HPDE6-E6E7 (cell line): ENCODE results near the gene CCDC82.

ENCODE experiments used
- DNase-seq: peaks from one replicate; pipeline ENCODE4 v3.0.0; 2011; ENCODE audit warnings: missing footprints; ENCODE audit errors: extremely low spot score

CCDC82 gene

GRCh38 chr11:96329419-96329818, 60.3 kb downstream of the CCDC82 start:
- DNase-seq, result no peak

- no peak for DNase-seq
Observed at GRCh38 chr11:96328395-96329010, 61.2 kb downstream of the CCDC82 start.

- no peak for DNase-seq
Observed at GRCh38 chr11:96326959-96327358, 62.8 kb downstream of the CCDC82 start.

- no peak for DNase-seq
Observed at GRCh38 chr11:96324912-96325311, 64.8 kb downstream of the CCDC82 start.

- no peak for DNase-seq
Observed at GRCh38 chr11:96323642-96323985, 66.1 kb downstream of the CCDC82 start.

GRCh38 chr11:96322775-96323641, 66.7 kb downstream of the CCDC82 start:
- no peak for DNase-seq

GRCh38 chr11:96321091-96321490, 68.6 kb downstream of the CCDC82 start:
- DNase-seq, result no peak

- DNase-seq, result no peak
Observed at GRCh38 chr11:96319898-96320656, 69.6 kb downstream of the CCDC82 start.

- no peak for DNase-seq
Observed at GRCh38 chr11:96318850-96319249, 70.9 kb downstream of the CCDC82 start.

- DNase-seq, result no peak
Observed at GRCh38 chr11:96318399-96318798, 71.3 kb downstream of the CCDC82 start.

- no peak for DNase-seq
Observed at GRCh38 chr11:96317985-96318384, 71.7 kb downstream of the CCDC82 start.

GRCh38 chr11:96317571-96317970, 72.1 kb downstream of the CCDC82 start:
- DNase-seq, result no peak

GRCh38 chr11:96316869-96317268, 72.8 kb downstream of the CCDC82 start:
- DNase-seq, result no peak

GRCh38 chr11:96315476-96315875, 74.2 kb downstream of the CCDC82 start:
- DNase-seq, result no peak

GRCh38 chr11:96314326-96315020, 75.2 kb downstream of the CCDC82 start:
- DNase-seq, result peak; percentile 45

GRCh38 chr11:96313163-96313562, 76.5 kb downstream of the CCDC82 start:
- no peak for DNase-seq

GRCh38 chr11:96311120-96311568, 78.6 kb downstream of the CCDC82 start:
- DNase-seq, result no peak

GRCh38 chr11:96310236-96310635, 79.5 kb downstream of the CCDC82 start:
- DNase-seq, result no peak

GRCh38 chr11:96309643-96310017, 80.1 kb downstream of the CCDC82 start:
- DNase-seq, result no peak

- DNase-seq, result no peak
Observed at GRCh38 chr11:96309016-96309642, 80.6 kb downstream of the CCDC82 start.

GRCh38 chr11:96307776-96308140, 82.0 kb downstream of the CCDC82 start:
- DNase-seq, result peak; percentile 36
